GM18508 (cell line): ENCODE results near the gene MAN1C1.
"Not testable (repeated sequence)": the region's sequence is repeated elsewhere in the genome, so short reads cannot be mapped to it uniquely, and the experiment has no call there.

Experiments used
- ATAC-seq: cut with Tn5 transposase; IDR thresholded peaks from one replicate; pipeline ENCODE4 v1.9.1; 2021; ENCODE audit warnings: moderate number of reproducible peaks; ENCODE audit not compliant: insufficient read depth, unreplicated experiment

The MAN1C1 gene

DNA sequence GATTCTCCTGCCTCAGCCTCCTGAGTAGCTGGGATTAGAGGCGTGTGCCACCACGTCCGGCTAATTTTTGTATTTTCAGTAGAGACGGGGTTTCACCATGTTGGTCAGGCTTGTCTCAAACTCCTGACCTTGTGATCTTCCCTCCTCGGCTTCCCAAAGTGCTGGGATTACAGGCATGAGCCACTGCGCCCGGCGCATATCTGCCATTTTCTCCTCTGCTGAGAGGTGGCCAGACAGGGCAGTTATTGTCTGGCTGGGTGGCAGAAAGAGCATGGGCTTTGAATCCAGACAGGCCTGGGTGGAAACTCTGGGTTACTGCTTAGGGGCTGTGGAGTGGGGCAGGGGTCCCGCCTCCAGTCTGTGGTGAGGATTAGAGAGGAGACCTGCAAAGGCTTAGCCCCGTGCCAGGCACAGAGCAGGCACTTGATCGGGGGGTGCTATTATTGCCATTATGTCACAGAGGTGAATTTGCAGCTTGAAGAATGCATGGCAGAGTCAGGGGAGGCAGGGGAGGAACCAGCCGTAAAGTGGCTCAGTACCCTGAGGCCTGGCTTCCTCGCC is 73.9 kb downstream of the MAN1C1 start:
- ATAC-seq, result no peak

DNA sequence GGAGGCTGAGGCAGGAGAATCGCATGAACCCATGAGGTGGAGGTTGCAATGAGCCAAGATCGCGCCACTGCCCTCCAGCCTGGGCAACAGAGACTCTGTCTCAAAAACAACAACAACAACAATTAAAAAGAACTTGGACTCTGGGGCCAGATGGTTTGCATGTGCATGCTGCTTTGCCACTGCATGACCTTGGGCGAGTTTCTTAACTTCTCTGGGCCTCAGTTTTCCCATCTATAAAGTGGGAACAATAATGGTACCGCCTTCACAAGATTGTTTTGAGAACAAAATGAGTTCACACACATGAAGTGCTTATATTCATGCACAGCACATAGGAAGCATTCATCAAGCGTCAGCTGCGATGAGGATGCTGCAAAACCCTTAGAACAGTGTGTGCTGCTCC is 74.6 kb downstream of the MAN1C1 start:
- ATAC-seq, result no peak

DNA sequence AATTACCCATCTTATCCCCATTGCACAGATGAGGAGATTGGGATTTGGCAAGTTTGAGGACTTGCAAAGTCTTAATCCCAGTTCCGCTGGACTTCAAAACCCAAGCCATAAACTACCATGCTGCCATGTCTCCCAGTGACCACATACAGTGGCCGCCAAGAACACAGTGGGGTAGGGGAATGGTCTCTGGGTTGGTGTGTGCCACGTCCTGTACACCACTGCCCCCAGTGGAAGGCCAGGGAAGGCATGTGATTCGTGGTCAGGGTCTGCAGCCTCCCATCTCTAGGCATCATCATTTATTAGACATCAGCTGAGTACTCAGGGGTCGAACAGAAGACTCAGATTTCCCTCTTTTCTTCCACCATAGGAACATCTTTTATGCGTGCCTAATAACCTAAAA is 76.0 kb downstream of the MAN1C1 start:
- no peak for ATAC-seq

DNA sequence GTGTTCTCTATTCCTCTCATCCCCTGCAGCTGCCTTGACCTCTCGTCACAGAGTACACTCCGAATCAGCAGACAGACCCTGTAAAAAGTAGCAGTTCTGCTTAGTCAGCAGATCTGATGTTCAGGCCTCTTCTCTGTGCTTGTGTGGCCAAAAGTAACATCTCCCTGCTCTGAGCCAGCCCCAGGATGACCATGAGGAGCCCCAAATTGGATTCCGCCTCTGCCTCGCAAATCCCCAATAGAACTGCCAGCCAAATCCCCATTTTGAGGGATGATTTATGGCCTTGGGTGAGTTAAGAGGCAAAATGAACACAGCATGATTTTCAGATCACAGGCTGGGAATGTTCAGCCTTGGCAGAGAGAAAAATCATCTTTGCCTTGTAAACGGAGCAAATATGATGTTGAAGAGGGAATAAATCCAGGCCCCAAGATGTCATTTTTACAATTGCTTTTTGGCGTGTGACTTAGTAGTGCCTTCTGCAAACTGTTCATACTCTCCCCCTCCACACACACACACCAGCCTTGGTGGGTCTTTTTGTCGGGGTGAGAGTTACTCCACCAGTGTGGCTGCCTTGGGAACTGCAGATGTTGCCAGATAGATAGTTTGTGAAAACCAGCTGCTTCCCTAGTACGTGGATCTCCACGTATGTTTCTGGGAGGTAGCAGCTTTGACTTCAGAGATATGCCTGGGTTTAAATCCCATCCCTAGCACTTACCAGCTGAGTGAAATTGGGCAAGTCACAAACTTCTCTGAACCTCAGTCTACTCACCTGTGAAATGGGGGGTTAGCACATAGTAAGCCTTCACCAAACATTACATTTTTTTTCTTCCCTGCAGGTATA is 77.8 kb downstream of the MAN1C1 start:
- no peak for ATAC-seq

DNA sequence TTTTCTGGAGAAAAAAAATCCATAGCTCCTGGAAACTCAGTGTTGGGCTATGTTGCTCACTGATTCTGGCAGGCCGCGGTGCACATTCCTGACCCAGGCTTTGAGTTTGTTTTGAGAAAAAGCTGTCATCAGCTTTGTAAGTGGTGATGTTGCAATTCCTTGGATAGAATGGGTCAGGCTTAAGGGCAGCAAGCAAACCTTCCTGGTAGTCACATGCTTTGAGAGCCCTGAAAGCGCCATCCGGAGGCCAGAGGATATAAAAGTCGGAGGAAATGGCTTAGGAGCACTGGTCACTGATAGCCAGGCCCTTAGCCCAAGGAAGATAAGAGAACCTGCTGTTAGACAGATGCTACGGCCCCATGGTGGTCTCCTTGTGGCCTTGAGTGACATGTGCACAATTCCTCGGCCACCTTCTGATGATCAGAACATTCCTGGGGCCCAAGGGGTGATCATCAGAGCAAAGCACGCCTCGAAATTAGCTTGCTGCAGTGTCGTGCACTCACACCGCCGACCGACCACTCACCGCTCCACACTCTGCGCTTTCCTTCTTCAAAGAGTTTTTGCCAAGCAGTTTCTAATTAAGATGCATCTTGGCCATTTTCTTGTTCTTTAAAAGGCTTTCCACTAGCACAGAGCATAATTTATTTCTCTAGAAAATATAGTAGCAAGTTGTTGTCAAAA is 78.6 kb downstream of the MAN1C1 start:
- ATAC-seq, result no peak

DNA sequence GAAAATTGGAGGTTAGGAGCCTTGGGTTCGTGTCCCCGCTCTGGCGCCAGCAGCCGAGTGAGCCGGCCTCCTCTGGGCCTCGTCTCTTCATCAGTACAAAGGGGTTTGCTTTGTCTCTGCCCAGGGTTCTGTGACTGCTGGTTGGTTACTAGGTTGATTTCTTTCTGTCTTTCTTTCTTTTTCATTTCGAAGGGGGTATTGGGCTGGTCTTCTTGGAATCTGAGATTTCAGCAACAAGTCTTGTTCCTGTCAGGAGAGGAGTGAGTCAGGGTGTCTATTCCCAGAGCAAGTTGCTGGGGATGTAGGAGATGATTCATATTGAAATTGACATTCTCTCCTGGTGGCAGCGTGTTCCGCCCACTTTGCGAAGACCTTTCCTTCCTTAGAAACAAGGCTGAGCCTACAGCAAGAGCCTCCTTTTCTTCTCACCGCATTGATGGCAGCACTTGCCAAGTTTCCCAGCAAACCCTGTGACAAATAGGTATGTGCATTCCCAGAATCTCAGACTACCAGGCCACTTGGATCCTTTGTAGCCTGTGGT is 79.2 kb downstream of the MAN1C1 start:
- no peak for ATAC-seq

DNA sequence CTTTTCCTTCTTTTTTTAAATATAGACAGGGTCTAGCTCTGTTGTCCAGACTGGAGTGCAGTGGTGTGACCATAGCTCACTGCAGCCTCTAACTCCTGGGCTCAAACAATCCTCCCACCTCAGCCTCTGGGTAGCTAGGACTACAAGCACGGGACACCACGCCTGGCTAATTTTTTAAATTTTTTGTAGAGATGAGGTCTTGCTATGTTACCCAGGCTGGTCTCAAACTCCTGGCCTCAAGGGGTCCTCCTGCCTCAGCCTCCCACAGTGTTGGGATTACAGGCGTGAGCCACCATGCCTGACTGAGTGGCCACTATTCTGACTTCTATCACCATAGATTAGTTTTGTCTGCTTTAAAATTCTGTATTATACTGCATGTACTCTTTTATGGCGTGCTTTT is 80.1 kb downstream of the MAN1C1 start:
- not testable (repeated sequence) for ATAC-seq

DNA sequence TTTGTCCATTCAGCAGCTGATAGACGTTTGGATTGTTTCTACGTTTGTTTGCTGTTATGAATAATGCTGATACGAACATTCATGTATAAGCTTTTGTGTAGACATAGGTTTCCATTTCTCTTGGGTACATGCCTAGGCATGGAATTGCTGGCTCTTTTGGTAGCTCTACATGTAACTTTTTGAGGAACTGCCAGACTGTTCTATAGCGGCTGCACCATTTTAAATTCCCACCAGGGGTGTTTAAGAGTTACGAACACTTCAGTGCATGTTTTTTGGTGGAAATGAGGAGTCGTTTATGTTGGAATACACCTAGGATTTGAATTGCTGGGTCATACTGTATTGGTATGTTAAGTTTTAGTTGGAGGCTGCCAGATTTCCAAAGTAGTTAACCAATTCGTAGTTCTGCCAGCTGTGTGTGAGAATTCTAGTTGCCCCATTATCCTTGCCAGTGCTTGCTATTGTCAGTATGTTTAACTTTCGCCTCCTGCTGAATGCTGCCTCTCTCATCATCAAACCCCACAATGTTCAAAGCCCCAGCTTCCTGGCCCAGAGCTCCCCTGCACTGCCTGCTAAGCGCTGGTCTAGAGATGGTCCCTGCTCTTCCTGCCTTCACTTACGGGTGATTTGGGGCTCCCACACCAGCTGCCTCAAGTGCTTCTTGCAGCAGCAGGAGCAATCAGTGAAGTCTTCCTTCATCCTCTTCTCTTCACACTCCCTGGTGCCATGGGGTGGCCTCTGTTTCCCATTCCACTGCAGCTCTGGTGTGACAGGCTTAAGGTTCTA is 81.0 kb downstream of the MAN1C1 start:
- no peak for ATAC-seq

DNA sequence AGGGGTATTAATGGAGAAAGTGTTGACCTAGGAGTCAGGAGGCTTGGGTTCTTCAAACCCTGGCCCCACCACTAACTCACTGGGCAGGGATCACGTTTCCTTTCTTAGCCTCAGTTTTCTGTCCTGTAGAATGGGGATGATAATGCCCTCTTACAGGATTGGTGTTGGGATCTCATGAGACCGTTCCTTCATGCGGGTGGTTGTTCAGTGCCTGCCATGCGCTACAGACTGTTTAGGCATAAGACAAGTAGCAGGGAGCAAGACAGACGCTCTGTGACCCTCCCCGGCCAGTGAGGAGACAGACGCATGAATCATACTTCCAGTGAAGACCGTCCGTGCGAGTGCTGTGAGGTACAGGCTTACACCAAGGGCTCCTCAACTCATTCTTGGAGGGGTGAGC is 81.7 kb downstream of the MAN1C1 start:
- ATAC-seq, result no peak

DNA sequence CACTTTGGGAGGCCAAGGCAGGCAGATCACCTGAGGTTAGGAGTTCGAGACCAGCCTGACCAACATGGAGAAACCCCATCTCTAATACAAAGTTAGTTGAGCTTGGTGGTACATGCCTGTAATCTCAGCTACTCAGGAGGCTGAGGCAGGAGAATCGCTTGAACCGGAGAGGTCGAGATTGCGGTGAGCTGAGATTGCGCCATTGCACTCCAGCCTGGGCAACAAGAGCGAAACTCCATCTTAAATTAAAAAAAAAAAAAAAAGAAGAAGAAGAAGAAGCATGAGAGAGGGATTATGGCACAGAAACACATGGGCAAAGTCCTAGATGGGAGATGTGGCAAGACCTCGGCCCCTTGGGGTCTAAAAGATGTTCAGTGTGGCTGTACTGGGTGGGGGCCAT is 82.5 kb downstream of the MAN1C1 start:
- not testable (repeated sequence) for ATAC-seq

DNA sequence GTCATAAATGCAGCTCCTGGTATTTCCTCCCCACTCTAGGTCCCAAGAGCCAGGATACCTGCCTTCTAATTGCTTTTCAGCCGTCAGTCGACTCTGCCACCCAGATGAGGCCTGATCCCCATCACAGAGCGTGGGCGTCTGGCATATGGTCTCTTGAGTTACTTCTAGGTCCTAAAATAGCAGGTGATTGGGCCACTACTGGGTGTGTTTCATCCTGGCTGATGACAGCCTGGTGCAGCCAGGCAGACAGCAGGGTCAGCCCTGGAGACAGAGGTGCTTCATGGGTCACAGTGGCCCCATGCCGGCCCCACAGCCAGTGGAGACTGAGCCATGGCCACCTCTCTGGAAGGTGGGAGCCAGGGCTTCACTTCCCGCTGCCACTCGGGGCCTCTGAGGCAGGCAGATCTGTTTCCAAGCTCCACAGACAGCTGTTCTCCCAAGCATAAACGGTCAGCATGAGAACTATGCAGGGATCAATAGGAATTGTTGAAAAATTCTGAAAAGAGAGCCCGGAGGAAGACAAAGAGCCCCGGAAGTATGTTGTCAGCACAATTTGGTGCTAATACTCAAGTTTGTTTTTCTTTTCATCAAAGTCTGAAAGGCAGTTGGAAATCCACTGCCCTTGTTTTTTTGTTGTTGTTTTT is 83.0 kb downstream of the MAN1C1 start:
- ATAC-seq, result no peak

DNA sequence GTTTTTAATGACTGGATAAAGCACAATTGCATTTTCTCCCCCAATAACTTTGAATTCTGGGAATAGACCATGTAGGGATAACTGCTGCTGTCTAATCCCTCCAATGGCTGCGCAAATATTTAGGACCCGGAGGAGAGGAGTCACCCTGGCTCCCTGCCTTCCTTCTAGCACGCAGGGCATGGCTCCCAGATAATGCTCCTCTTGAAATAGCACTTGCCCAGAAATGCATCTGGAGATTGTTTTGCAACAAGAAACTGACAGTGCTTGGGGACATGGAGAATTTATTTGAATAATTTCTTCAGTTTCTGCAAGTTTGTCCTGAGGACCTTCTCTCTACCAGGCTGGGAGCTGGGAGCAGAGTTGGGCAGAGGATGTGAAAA is 83.5 kb downstream of the MAN1C1 start:
- no peak for ATAC-seq

DNA sequence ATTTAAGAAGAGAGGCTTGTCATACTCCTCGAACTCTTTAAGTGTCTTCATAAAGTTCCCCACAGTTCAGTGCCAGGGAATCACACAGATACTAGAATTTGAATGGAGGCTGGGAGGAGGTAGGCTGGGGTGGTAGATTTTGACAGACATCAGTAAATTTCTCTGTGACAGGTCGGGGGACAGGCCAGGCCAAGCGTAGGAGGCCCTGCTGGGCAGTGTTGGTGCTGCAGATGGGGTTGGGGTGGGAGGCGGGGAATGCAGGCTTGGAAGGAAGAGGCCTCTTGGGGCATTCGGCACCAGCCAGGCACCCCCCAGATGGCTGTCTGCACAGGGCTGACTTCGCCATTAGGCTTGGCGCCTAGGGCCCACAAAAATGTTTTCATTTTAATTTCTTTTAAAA is 84.0 kb downstream of the MAN1C1 start:
- ATAC-seq, result no peak

DNA sequence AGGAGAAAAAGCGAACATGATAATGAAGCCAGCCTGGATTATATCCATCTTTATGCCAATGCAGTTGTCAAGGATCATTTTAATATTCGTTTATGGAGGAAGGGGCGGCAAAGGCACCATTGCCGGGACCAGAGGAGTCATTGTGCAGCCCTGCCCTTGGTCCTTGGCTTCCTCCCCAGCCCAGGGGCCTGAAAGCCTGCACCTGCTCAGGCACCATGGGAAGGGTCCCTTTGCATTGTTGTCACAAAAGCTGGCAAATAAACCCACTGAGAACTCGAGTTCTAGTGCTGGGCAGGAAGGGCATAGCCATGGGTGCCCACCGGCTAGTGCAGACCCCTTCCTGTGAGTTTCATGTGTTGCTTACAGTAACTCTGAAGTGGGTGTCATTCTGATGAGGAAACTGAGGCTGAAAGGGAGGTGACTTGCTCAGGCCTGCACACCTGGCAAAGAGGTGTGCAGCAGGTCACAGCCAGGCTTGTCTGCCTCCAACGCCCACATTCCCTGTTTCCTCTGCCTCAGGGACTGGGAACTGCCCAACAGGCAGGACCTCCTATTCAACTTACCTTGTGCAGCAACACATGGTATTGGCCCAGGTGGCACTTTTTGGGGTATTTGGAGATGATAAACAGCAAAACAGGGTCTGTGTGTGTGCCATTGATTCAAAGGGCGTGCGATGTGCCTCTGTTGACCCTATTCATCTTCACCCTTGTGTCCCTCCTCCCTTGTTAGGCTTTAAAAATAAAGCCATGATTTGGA is 84.6 kb downstream of the MAN1C1 start:
- no peak for ATAC-seq

DNA sequence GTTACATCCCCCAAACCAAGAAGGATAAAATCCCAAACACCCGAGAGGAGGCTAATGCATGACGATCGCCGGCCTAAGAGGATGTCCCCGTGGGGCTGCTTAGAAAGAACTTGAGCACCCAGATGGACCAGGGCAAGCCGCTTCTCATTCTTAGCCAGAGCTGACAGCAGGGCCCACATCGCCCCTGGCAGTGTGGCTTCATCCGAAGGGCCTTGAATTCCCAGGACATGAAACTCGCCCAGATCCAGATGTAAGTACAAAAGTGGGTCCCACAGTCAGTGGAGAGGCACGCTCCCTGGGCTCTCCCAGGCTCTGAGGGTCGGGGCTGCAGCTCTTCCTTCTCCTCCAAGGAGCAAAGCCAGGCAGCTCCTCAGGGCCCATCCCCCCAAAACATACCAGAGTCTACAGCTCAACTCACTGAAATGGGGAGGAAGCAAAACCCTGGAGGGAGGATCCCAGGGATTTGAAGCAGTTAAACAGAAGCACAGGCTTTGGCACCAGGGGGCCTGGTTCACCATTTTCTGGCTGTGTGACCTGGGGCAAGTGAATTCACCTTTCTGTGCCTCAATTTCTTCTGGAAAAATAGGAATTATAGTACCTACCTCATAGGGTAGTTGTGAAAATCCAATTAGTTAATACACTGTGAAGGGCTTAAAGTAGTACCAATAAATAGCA is 85.6 kb downstream of the MAN1C1 start:
- ATAC-seq, result no peak

DNA sequence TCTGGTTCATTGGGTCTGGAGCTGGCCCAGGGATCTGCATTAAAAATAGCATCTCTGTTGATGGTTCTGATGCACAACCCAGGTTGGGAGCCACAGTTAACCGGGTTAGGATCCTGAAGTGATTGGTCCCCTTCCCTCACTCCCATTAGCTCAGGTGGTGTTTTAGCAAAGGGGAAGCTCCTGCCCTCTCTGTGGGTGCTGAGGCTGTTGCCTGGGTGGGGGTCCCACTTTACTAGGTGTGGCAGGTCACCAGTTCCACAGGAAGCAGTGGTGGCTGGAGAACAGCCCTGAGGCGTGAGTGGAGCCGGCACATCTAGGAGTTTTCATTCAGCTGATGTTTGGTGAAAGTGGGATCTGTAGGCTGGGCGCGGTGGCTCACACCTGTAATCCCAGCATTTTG is 86.5 kb downstream of the MAN1C1 start:
- no peak for ATAC-seq

DNA sequence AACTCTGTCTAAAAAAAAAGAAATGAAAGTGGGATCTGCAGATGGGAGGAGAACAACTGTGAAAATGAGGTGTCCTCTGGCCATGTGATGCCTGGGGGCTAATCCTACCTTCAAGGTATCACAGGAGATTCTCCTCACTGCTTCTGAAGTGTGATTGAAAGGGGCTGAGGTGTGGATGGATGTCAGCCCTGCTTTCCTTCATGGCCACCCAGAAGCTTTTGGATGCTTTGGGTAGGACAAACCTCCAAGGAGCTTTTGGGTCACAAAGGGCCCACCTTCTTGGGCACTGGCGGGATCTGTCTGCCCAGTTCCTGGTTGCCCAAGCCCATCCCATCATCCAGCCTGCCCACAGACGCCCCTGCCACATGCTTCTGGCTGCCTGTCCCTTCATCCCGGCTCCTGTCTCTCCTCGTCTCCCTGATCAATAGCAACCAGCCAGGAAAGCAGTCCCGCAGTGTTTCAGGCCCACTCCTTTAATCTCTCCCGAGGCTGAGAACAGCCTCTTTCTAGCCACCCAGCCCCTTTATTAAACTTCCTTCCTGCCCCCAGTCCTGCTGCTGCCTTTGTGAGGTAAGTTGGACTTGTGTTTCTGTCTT is 87.2 kb downstream of the MAN1C1 start:
- ATAC-seq, result no peak

DNA sequence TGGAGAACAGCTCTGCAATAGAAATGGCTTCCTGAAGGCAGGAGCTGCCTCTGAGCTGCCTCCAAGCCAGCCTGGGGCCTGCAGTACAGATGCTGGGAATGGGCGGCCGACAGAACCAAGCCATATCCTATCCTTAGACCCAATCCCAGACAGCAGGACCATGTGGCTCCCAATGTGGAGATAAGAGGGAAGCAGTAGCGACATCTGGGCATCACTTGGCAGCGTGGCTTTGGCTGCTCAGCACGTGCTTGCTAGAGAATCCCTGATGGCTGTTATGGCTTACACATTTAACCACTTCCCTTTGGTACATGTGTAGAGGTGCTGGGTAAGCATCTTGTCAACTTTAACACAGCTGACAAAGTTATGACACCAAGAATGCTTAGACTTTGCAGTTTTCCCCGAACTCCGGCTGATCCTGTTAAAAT is 87.7 kb downstream of the MAN1C1 start:
- no peak for ATAC-seq
